Thyroid gland (tissue), 4 donors: Measurements from ENCODE around the gene NR2F1-AS1.

Source experiments
- CTCF ChIP-seq, 6 experiments: fragments of 200-600 bp in 3 of 6; fragments of 450-650 bp in 3 of 6; sonication (generic) in 3 of 6; IDR thresholded peaks; one replicate each; pipeline ENCODE4 v1.5.1; 2016 to 2019; ENCODE audit warnings: antibody characterized with exemption in 6 of 6, mild to moderate bottlenecking in 2 of 6, inconsistent platforms in 1 of 6, moderate library complexity in 1 of 6
- POLR2A ChIP-seq, 2 donors: fragments of 450-650 bp; IDR thresholded peaks; one replicate each; pipeline ENCODE4 v1.6.1; 2017; ENCODE audit warnings: antibody characterized with exemption in 2 of 2, mild to moderate bottlenecking in 2 of 2, moderate library complexity in 1 of 2

GRCh38 chr5:93589829-93590215 lies 8.8 kb upstream of the NR2F1-AS1 start:
- TF ChIP-seq CTCF (IDR thresholded peaks at IDR 0.05) (no peak), POLR2A (IDR thresholded peaks at IDR 0.05) (no peak)
